MM.1S (cell line): Measurements from ENCODE around the gene CNTRL.

Experiments used
- CTCF ChIP-seq: fragments of 300-600 bp; sonication (generic); IDR thresholded peaks from 2 replicates; pipeline ENCODE4 v1.5.1; 2016; ENCODE audit warnings: antibody characterized with exemption, low read length, mixed read lengths
- EZH2 ChIP-seq: fragments of 300-600 bp; sonication (generic); optimal IDR thresholded peaks from 2 replicates; pipeline ENCODE3; 2017; ENCODE audit warnings: low read depth, mild to moderate bottlenecking, antibody characterized with exemption, low read length, mixed read lengths
- EZH2phosphoT487 ChIP-seq: fragments of 300-600 bp; sonication (generic); IDR thresholded peaks from 2 replicates; pipeline ENCODE4 v1.6.1; 2018; ENCODE audit warnings: antibody characterized with exemption, low read length

GRCh38 chr9:121196389-121196788, 121.6 kb downstream of the CNTRL start:
- no peak for TF ChIP-seq CTCF
- TF ChIP-seq EZH2 = no peak
- TF ChIP-seq EZH2phosphoT487 = no peak
